Measurements from ENCODE around the gene USP49. TPM values are rescaled to one million over a fixed set of nuclear protein-coding genes. Genes with fewer than 3 reads are reported as not detected.

USP49 gene
- total RNA-seq, 6 experiments from 2014 or later = 1.7 to 2.3 (median 2.0) TPM

GRCh38 chr6:41785689-41786450 lies 109.3 kb downstream of the USP49 start:
- DNase-seq = no peak
- H3K36me3 Mint-ChIP-seq (ENCODE audit: low read depth) = peaks cover 21% of the 10 kb centered on the region
- no peak for TF ChIP-seq CTCF (IDR thresholded peaks at IDR 0.05)
- H3K4me3 Mint-ChIP-seq = peak overlapping the region; percentile 99
- H3K27ac Mint-ChIP-seq = no peak overlapping the region; the same call in 1 of the 2 replicates
- H3K4me1 Mint-ChIP-seq (ENCODE audit: low read depth) = peaks cover 26% of the 10 kb centered on the region
- H3K9me3 Mint-ChIP-seq = no peaks in the 10 kb centered on the region
- peaks cover 6% of the 10 kb centered on the region for H3K27me3 Mint-ChIP-seq (ENCODE audit: insufficient read depth)

GRCh38 chr6:41785254-41785653 lies 109.9 kb downstream of the USP49 start:
- no peak for DNase-seq
- Mint-ChIP-seq H3K9me3 (no peaks in the 10 kb centered on the region), H3K27me3 (ENCODE audit: insufficient read depth) (peaks cover 6% of the 10 kb centered on the region), H3K36me3 (ENCODE audit: low read depth) (peaks cover 19% of the 10 kb centered on the region), H3K4me1 (ENCODE audit: low read depth) (peaks cover 27% of the 10 kb centered on the region), H3K4me3 (no peak overlapping the region), H3K27ac (no peak overlapping the region)
- no peak for TF ChIP-seq CTCF (IDR thresholded peaks at IDR 0.05)

GRCh38 chr6:41784581-41785171 lies 110.5 kb downstream of the USP49 start:
- Mint-ChIP-seq H3K27me3 (ENCODE audit: insufficient read depth) (peaks cover 6% of the 10 kb centered on the region), H3K36me3 (ENCODE audit: low read depth) (peaks cover 14% of the 10 kb centered on the region), H3K4me3 (no peak overlapping the region)

GRCh38 chr6:41783106-41783780 lies 111.9 kb downstream of the USP49 start:
- TF ChIP-seq CTCF (IDR thresholded peaks at IDR 0.05) = no peak
- Mint-ChIP-seq H3K27ac (no peak overlapping the region), H3K4me3 (no peak overlapping the region), H3K36me3 (ENCODE audit: low read depth) (peaks cover 5% of the 10 kb centered on the region; the same call in 1 of the 2 replicates), H3K27me3 (ENCODE audit: insufficient read depth) (peaks cover 6% of the 10 kb centered on the region), H3K9me3 (no peaks in the 10 kb centered on the region), H3K4me1 (ENCODE audit: low read depth) (peaks cover 20% of the 10 kb centered on the region)
- no peak for DNase-seq

More at GRCh38 chr6:41784581-41785171, 110.5 kb downstream of the USP49 start:
- TF ChIP-seq CTCF (IDR thresholded peaks at IDR 0.05) = no peak
- H3K4me1 Mint-ChIP-seq (ENCODE audit: low read depth) = peaks cover 22% of the 10 kb centered on the region
- no peak overlapping the region for H3K27ac Mint-ChIP-seq
- DNase-seq = no peak
- H3K9me3 Mint-ChIP-seq = no peaks in the 10 kb centered on the region

GRCh38 chr6:41781366-41781730 lies 113.8 kb downstream of the USP49 start:
- Mint-ChIP-seq H3K36me3 (ENCODE audit: low read depth) (no peaks in the 10 kb centered on the region), H3K4me1 (ENCODE audit: low read depth) (peaks cover 20% of the 10 kb centered on the region), H3K4me3 (peak overlapping the region; percentile 77), H3K27me3 (ENCODE audit: insufficient read depth) (peaks cover 6% of the 10 kb centered on the region), H3K9me3 (no peaks in the 10 kb centered on the region), H3K27ac (no peak overlapping the region)
- DNase-seq = no peak
- TF ChIP-seq CTCF (IDR thresholded peaks at IDR 0.05) = no peak

Data from HFFc6 (cell line).